Prostate gland (tissue), 2 donors: ENCODE results near the gene SNUPN. TPM values are rescaled to one million over a fixed set of nuclear protein-coding genes. Genes with fewer than 3 reads are reported as not detected.

Experiments used
- DNase-seq: peaks from one replicate; pipeline ENCODE4 v3.0.0-alpha.2; 2019; ENCODE audit warnings: low spot score
- H3K27ac ChIP-seq, 2 donors: fragments of 200-600 bp; sonication (generic); 2 replicates each; pipeline ENCODE4 v1.5.1; 2017 to 2019
- H3K27me3 ChIP-seq: fragments of 200-600 bp; sonication (generic); replicated peaks from 2 replicates; pipeline ENCODE4 v1.5.1; 2019; ENCODE audit not compliant: insufficient read depth
- H3K36me3 ChIP-seq, 2 donors: fragments of 200-600 bp; sonication (generic); 1 replicate in 1 of 2; 2 replicates in 1 of 2; pipeline versions ENCODE4 v1.5.1 to v1.8.1; 2017 to 2019
- H3K4me1 ChIP-seq: fragments of 200-600 bp; sonication (generic); replicated peaks from 2 replicates; pipeline ENCODE4 v1.5.1; 2019
- H3K4me3 ChIP-seq, 2 donors: fragments of 200-600 bp; sonication (generic); 2 replicates each; pipeline ENCODE4 v1.5.1; 2017 to 2019
- H3K9me3 ChIP-seq: fragments of 200-600 bp; sonication (generic); 2 replicates; pipeline ENCODE4 v1.5.1; 2017
- CTCF ChIP-seq, 4 experiments: fragments of 200-600 bp in 2 of 4; fragments of 450-650 bp in 2 of 4; sonication (generic) in 2 of 4; IDR thresholded peaks; 1 replicate in 3 of 4; 2 replicates in 1 of 4; pipeline ENCODE4 v1.5.1; 2016 to 2019; ENCODE audit warnings: antibody characterized with exemption in 4 of 4, mild to moderate bottlenecking in 2 of 4, moderate library complexity in 2 of 4
- POLR2A ChIP-seq: fragments of 450-650 bp; IDR thresholded peaks from one replicate; pipeline ENCODE4 v1.6.1; 2016; ENCODE audit warnings: antibody characterized with exemption, mild to moderate bottlenecking
- POLR2AphosphoS5 ChIP-seq: sonication (generic); formaldehyde crosslinking; IDR thresholded peaks from one replicate; pipeline ENCODE4 v1.6.1; 2017; ENCODE audit warnings: antibody characterized with exemption
- WGBS: methylation state at CpG from one replicate; pipeline ENCODE4 v1.1.5; 2018; 5-methylcytosine and 5-hydroxymethylcytosine counted together
- intact Hi-C: fragments of 100-400 bp; cut with DNase I; formaldehyde crosslinking; loops from one replicate; pipeline ENCODE4 v1.14.2; 2022
- total RNA-seq, 2 donors: library from RNA; depleted of rRNA; stranded (reverse); fragments of >200 nt; gene quantifications; one replicate each; pipeline ENCODE4 v1.1.0, GENCODE V29; 2016

Gene SNUPN
- total RNA-seq, 2 donors from 2014 or later: 17.7 to 21.6 TPM

GRCh38 chr15:75597667-75598341 is 27.7 kb downstream of the SNUPN start:
- WGBS: 67% methylated on average over 3 of the region's 3 CpGs
- TF ChIP-seq CTCF (IDR thresholded peaks at IDR 0.05): peak in 1 of 4 experiments; percentile 37
- TF ChIP-seq POLR2AphosphoS5: peak; percentile 34
- TF ChIP-seq POLR2A: no peak
- H3K4me3 ChIP-seq: no peak overlapping the region
- DNase-seq: no peak
- no peaks in the 10 kb centered on the region for H3K4me1 ChIP-seq
- H3K36me3 ChIP-seq: no peaks in the 10 kb centered on the region
- no peaks in the 10 kb centered on the region for H3K9me3 ChIP-seq
- no peaks in the 10 kb centered on the region for H3K27me3 ChIP-seq
- H3K27ac ChIP-seq: no peak overlapping the region
- intact Hi-C loops: no loop called here

- 82% methylated on average over 3 of the region's 3 CpGs for WGBS
- Histone ChIP-seq H3K36me3 (no peaks in the 10 kb centered on the region), H3K4me1 (no peaks in the 10 kb centered on the region), H3K27me3 (no peaks in the 10 kb centered on the region), H3K9me3 (no peaks in the 10 kb centered on the region), H3K4me3 (no peak overlapping the region), H3K27ac (no peak overlapping the region)
- TF ChIP-seq POLR2A (no peak), POLR2AphosphoS5 (no peak), CTCF (IDR thresholded peaks at IDR 0.05) (no peak)
- intact Hi-C loops: no loop called here
- DNase-seq: no peak
Observed at GRCh38 chr15:75596703-75597345, 28.7 kb downstream of the SNUPN start.

GRCh38 chr15:75594276-75594675 is 31.2 kb downstream of the SNUPN start:
- H3K27me3 ChIP-seq: no peaks in the 10 kb centered on the region
- H3K9me3 ChIP-seq: no peaks in the 10 kb centered on the region
- H3K4me3 ChIP-seq: no peak overlapping the region
- H3K36me3 ChIP-seq: no peaks in the 10 kb centered on the region
- WGBS: 85% methylated on average over 9 of the region's 9 CpGs
- no peak for TF ChIP-seq POLR2A
- no peak for TF ChIP-seq CTCF (IDR thresholded peaks at IDR 0.05)
- no peak for TF ChIP-seq POLR2AphosphoS5
- no peaks in the 10 kb centered on the region for H3K4me1 ChIP-seq
- intact Hi-C loops: no loop called here
- no peak for DNase-seq
- no peak overlapping the region for H3K27ac ChIP-seq

- WGBS: 91% methylated on average over 4 of the region's 4 CpGs
- H3K27ac ChIP-seq: no peak overlapping the region
Observed at GRCh38 chr15:75591655-75592364, 33.7 kb downstream of the SNUPN start.

More at GRCh38 chr15:75591655-75592364, 33.7 kb downstream of the SNUPN start:
- no peak overlapping the region for H3K4me3 ChIP-seq
- no peaks in the 10 kb centered on the region for H3K4me1 ChIP-seq
- no peak for TF ChIP-seq POLR2A
- no peak for TF ChIP-seq POLR2AphosphoS5
- TF ChIP-seq CTCF (IDR thresholded peaks at IDR 0.05): no peak
- H3K27me3 ChIP-seq: no peaks in the 10 kb centered on the region
- no peak for DNase-seq
- H3K9me3 ChIP-seq: no peaks in the 10 kb centered on the region
- intact Hi-C loops: no loop called here
- H3K36me3 ChIP-seq: no peaks in the 10 kb centered on the region
